Activated CD4-positive, CD25-positive, alpha-beta regulatory T cell treated with anti-CD3 and anti-CD28 coated beads, Interleukin-2, amount 50 U/mL, for 72 hours (primary cell): ENCODE data around the gene STK36.

Source experiments
- DNase-seq: peaks from one replicate; pipeline ENCODE4 v3.0.0; 2021

Gene STK36, protein sequence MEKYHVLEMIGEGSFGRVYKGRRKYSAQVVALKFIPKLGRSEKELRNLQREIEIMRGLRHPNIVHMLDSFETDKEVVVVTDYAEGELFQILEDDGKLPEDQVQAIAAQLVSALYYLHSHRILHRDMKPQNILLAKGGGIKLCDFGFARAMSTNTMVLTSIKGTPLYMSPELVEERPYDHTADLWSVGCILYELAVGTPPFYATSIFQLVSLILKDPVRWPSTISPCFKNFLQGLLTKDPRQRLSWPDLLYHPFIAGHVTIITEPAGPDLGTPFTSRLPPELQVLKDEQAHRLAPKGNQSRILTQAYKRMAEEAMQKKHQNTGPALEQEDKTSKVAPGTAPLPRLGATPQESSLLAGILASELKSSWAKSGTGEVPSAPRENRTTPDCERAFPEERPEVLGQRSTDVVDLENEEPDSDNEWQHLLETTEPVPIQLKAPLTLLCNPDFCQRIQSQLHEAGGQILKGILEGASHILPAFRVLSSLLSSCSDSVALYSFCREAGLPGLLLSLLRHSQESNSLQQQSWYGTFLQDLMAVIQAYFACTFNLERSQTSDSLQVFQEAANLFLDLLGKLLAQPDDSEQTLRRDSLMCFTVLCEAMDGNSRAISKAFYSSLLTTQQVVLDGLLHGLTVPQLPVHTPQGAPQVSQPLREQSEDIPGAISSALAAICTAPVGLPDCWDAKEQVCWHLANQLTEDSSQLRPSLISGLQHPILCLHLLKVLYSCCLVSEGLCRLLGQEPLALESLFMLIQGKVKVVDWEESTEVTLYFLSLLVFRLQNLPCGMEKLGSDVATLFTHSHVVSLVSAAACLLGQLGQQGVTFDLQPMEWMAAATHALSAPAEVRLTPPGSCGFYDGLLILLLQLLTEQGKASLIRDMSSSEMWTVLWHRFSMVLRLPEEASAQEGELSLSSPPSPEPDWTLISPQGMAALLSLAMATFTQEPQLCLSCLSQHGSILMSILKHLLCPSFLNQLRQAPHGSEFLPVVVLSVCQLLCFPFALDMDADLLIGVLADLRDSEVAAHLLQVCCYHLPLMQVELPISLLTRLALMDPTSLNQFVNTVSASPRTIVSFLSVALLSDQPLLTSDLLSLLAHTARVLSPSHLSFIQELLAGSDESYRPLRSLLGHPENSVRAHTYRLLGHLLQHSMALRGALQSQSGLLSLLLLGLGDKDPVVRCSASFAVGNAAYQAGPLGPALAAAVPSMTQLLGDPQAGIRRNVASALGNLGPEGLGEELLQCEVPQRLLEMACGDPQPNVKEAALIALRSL (N-terminal part only)

DNA sequence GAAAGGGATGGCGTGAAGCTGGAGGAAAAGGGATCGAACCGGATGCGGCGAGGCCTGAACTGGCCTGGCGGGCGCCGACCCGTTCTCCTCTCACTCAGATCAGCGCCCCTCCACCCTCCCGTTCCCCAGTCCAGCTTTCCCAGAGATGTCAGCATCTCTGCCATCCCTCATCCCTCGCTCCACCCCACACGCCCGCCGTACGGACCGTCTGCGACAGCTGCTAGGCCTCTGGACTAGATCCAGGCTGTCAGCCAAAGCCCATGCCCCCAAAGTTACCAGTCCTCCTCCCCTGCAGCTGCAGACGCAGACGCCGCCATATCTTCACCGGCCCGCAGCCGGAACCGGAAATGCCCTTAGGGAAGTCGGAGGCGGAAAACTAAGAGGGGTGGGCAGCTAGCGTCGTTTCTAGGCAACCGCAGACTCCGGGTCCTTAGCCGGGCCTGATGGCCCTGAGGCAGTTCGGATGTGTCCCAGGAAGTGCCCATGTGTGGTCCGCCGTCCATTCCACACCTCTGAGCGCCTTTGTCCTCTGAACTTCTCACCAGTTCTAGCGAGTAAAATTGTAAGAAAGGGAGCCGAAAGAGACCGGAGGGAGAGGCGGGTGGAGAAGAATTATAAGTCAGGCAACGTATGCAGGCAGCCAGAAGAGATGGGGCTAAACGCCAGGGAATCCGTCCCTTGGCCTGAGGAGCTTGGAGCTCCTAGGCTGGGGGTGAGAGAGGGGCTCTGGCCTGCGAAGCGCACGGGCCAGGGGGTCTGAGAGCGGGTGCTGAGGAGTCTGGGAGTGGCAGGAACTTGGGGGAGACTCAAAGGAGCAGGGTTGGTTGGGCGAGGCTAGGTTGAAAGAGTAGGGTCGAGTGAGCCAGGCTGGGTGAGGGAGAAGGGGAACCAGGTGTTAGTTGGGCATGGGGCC lies at the start of gene STK36, which contains the start of gene RNF25:
STK36 (plus strand) TSS at position 433 of the 913 bp plus-strand sequence. CDS start 744 bp downstream, outside the sequence.
RNF25 (minus strand) TSS at position 349 of the 913 bp plus-strand sequence; CDS start at position 317, 32 bp downstream.
- DNase-seq = peak; percentile 78

DNA sequence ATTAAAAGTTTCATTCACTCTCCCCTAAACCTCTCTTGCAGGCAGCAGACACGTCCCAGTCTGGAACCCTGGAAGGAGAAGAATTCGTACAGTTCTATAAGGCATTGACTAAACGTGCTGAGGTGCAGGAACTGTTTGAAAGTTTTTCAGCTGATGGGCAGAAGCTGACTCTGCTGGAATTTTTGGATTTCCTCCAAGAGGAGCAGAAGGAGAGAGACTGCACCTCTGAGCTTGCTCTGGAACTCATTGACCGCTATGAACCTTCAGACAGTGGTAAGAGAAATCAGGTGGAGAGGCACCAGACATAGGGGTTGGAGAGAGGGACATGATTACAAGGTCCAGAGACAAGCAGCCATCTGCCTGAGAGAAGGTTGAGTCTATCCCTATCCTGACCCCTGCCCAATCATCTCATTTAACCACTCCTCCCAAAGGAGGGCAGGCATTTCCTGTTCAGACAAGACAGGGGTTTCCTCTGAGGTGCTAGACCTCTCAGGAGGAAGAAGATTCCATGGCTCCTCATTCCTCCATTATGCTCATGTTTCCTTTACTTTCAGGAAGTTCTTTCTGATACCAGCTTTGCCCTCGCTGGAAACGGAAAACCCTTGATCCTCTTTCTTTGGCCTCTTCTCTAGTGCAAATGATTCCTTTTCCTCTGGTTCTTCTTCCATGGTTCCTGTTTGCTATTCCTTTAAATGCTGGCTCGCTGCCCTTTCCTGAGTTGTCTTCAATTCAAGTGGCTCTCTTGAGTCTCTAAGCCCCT lies 49.1 kb upstream of the STK36 start:
- no peak for DNase-seq

DNA sequence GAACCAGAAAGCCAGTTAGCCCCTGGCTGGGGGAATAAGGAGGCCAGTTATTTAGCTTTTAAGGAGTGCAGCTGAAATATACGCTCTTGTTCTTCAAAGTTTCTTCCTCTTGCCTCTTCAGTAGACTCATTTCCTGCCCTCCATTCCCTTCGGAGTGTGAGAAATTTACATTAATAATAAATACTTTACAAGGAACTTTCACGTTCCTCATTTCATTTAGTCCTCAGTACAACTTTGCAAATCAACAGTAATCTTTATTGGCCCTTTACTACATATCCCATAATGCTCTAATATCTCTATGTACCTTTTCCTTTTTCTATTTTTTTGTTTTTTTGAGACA lies 48.5 kb upstream of the STK36 start:
- no peak for DNase-seq

DNA sequence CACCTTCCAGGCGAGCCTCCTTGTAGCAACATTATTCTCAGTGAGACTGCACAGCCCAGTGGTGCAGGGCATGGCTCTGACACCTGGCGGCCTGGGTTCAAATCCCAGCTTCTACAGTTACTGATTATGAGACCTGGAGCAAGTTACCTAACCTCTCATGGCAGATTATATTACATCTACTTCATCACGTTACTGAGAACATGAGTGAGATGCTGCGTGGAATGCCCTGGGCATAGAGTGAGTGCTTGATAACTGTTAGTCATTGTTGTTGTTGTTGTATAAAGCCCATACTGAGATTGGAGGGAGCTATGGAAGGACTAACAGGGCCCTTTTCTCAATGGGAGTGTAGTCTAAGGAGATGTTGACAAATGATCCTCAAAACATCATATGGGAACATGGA lies 45.5 kb upstream of the STK36 start:
- no peak for DNase-seq

DNA sequence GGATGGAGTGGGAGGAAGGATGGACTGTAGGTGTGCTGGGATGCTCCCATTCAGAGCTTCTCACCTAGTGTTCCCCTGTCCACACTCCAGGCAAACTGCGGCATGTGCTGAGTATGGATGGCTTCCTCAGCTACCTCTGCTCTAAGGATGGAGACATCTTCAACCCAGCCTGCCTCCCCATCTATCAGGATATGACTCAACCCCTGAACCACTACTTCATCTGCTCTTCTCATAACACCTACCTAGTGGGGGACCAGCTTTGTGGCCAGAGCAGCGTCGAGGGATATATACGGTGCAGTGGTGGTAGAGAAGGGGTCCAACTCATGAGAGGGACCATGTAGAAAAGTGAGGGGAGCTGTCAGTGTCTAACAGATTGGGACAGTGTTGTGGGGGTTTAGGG lies 43.9 kb upstream of the STK36 start:
- DNase-seq = no peak

DNA sequence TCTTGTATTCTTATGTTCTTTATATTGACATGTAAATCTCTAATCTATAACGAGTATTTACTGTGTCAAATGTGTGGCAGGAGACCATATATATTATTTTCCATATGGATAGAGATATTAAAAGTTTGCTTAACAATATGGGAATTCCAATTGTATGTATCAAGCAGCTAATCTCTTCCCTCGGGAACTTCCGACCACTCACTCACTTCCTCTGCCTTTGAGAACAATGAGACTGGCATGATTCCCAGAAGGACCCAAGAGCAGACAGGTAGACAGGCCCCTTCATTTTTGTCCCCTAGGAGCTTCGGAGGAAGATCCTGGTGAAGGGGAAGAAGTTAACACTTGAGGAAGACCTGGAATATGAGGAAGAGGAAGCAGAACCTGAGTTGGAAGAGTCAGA lies 40.0 kb upstream of the STK36 start:
- no peak for DNase-seq

DNA sequence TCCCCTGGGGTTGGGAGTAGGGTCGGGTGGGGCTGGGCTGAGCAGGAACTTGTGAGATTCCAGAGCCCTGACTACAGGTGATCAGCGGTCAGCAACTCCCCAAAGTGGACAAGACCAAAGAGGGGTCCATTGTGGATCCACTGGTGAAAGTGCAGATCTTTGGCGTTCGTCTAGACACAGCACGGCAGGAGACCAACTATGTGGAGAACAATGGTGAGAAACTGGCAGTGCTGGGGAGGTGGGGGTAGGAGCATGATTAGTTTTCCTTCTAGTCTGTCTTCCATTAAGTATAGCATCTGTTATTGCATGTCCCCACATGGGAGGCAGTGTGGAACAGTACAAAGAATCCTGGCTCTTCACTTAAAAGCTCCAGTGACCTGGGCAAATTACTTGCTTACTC lies 36.2 kb upstream of the STK36 start:
- no peak for DNase-seq

DNA sequence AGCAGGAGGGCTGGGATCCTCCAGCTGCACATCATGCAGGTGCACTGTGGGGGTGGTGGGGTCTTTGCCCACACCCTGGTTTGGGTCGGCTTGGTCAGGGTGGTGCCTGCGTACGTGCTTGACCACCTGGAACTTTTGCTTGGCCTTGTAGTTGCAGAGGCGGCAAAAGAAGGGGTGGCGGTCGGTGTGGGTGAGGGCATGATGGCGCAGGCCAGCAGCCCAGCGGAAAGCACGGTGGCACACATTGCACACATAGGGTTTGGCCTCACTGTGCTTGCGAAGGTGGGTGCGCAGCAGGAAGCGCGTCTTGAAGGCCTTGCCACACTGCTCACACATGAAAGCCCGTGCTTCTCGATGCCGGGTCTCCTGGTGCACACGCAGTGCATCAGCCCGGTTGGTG lies 33.5 kb upstream of the STK36 start:
- no peak for DNase-seq

DNA sequence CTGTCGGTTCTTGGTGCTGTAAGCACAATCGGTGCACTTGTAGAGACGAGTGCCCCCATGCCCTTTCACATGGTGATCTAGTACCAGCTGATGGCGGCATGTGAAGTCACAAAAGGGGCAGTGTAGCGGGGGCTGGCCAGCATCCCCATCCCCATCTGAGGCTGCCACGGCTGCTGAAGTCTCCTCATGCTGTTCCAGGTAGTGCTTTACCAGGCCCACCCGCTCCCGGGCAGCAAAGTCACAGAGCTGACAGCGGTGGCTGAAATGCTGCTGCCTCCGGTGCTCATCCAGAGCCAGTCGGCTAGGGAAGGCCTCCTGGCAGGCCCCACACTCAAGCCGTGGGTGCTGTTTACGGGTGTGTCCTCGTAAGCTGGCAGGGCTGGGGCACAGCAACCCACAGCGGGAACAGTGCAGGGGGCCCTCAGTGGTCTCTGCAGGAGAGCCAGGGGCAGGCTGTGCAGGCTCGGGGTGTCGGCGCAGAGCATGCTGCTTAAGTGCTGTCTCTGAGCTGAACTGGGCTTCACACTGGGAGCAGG lies 29.7 kb upstream of the STK36 start:
- DNase-seq = no peak

DNA sequence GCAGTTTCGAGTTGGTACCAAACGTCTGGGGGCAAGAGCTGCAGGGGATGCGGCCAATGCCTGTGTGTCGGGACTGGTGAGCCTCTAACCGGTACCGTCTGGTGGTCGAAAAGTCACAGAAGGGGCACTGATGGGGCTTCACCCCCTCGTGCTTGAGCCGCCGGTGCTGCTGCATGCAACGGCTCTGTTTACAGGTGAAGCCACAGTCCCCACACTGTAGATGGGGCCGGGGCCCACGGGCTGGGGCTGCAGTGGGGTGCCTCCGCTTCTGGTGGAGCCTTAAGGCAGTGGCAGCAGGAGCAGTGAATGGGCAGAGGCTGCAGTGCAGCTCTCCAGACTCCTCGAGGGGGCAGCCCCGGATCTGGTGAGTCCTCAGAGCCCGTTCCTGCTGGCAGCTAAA lies 29.1 kb upstream of the STK36 start:
- DNase-seq = no peak

DNA sequence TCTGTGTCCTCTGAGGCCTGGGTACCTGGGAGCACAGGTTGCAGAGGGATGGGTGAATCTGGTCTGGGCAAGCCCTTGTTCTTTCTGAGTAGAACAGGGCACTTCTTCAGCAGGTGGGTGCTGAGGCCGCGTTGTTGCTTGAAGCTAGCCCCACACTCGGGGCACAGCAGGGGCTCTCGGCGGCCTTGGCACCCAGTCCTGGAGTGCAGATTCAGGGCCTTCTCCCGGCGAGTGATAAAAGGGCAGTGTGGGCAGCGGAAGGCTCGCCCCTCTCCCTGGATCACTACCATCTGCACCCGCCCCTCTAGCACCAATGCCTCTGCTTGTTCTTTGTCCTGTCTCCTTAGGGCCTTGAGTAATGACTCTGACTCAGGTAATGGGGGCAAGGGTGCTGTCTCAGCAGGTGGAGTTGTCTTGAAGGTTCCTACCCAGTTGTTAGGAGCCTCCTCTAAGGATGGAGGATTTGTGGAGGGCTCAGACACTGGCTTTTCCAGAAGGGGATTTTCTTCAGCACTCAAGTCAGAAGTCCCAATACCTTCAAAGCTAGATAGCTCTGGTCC lies 28.1 kb upstream of the STK36 start:
- no peak for DNase-seq

DNA sequence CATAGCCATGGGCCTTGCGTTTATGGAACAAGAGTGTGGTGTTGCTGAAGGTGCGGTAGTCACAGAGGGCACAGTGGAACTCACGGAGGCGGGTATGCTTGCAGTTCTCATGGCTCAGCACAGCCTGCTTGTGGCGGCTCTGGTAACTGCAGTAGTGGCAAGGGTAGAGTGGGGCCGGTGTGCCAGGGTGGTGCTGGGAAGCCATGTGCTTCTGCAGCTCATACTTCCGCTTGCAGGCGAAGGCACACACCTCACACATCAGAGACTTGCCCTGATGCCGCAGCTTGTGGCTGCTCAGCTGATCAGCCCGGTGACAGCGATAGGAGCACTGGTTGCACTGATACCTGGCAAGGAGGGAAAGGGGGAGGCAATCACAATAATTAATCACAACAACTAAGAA lies 27.2 kb upstream of the STK36 start:
- DNase-seq = no peak

DNA sequence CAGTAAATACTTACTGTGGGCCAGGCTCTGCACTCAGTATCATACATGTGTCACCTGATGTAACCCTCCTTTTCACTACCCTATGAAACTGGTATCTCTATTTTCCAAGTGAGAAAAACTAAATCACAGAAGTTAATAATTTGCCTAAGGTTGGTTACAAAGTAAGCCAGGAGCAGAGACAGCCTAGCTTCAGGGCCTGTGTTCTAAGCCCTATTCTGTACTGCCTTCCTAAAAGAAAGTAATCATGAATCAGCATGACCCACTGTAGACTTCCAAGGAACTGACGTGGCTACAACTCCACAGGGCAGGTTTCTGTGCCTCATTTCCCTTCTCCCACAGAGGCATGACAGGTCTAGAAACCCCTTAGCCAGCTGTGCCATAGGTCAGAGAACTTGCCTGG lies 26.8 kb upstream of the STK36 start:
- no peak for DNase-seq

DNA sequence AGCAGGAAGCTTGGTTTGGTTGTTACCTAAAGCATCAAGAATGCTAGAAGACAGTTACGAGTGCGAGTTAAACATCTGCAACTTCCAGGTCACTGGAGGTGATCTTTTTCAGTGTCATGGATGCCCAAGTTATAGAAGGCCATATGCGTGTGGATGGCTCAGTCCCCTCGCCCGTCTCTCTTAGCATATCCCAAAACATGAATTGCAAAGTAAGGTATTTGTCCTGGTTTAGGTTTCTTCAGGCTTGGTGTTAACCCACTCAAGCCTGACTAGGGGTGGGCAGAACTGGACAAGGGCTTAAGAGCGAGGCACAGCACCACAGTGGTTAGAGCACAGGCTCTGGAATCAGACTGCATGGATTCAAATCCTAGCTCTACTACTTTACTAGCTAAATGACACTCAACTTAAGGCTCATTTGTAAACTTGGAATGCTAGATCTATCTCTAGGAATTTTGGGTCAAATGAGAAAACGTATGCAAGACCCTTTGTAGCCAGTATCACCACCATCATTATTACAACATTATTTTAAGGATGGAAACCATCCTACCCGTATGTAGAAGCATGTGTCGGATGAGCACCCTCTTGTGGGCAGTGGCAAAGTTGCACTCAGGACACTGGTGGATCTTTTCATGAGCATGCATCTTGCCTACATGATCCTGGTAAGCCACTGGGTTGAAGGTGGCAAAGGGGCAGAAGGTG lies 23.6 kb upstream of the STK36 start:
- DNase-seq = no peak

DNA sequence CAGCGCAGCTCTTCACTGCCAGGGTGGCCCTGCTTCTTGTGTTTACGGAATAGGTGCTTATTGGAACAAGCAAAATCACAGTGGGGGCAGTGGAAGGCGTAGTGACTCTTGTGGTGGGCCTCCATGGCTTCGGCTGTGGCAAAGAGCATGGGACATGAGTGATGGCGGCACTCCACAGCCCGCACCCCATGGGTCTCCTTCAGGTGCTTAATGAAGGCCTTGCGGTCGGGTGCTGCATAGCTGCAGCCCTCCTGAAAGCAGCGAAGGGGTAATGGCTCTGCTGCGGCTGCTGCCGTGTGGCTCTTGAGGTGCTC lies 23.1 kb upstream of the STK36 start:
- no peak for DNase-seq

DNA sequence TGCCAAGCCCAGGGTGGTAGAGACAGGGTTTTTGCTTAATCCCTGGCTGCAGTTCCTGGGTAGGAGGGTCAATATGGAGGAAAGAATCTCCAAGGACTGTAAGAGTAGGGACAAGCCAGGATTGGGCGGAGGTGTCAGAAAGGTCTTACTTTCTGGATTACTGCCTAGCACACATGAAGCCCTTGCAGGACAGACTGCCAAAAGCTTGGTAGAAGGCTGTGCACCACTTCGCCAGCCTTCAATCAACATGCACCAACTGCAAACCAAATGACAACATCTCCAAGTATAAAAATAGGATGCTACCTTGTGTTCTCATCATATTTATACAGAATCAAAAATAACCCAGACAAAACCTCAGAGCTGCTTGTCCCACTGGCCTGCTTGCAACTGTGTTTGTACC lies 16.1 kb upstream of the STK36 start:
- DNase-seq = no peak

DNA sequence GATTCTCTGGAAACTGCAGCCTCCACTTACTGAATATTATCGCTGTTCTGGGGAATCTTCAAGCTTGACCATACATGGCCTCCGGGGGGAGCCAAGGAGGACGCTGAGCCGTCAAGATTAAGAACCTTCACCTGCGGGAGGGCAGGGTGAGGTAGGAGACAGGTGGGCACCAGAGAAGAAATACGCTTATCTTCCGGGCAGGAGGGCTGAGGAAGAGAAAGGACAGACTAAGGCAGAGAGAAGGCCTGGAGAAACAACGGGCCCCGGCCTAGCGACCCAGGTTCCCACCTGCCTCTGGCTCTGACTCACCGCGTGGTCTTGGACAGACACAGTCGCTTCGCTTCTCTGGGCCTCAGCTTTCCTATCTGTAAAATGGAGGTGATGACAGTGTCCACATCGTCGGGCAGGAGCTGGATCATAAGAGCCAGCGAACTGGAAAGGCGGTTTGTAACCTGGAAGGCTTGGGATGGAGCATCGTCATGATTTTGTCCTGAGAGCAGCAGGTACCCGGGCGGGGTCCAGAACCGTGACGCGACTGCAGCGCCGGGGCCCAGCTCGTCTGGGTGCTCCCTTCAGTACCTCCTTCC lies 13.1 kb upstream of the STK36 start:
- no peak for DNase-seq

DNA sequence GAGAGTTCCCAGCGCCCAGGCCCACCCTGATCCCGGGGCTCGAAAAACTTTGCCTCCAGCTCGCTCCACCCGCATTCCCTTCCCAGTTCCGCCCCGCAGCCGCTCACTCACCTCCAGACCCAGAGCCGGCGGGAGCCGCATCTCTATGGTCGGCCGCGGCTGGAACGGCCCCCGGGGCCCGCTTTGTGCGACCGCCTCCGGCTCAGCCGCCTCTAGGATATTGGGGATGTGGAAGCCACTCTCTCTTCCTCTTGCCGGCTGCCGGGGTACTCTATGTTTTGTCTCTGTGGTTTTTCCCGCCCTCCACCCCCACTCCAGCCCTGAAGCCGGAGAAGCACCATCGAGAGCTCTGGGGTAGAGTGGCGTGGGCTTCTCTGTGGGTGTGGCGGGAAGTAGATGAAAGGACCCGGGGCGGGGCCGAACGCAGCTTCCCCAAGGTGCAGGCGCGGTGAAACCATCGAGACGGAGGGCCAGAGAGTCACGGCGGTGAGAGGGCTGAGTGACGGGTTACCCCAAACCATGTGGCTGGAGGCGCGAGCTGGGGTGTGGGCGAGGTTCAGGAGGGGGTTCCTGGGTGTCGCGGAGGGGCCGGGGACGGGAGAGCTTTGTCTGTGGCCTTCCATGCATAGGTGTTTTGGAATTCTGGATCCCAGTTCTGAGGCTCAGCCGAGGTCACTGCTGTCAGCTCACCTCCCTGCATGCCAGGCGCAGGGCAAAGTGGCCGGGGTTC lies 12.5 kb upstream of the STK36 start, which contains the start of the genes BCS1L and ZNF142:
BCS1L (plus strand) TSS at position 426 of the 730 bp plus-strand sequence. CDS start 1,305 bp downstream, outside the sequence.
ZNF142 (minus strand) TSS at position 366 of the 730 bp plus-strand sequence. CDS start 3,194 bp downstream, outside the sequence.
- peak; percentile 88 for DNase-seq

DNA sequence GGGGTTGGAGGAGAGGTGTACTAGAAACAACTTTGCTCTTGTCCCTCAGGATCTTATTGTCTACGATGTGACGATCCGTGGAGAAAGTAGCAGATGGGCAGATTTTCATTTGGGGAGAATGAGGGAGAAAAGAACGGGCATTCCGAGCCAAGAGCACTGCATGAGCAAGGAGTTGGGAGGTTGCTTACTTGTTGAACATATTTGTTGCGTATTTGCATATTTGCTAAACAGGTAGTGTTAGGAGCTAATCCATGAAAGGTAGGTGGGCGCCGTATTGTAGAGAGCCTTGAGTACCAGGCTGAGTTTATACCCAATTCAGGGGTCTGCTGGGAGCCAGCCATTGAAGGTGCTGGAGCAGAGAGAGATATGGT lies 11.9 kb upstream of the STK36 start:
- DNase-seq = no peak
